GM21723 (cell line): ENCODE results near the gene KMT2E.
A peak's percentile ranks its signal among the peaks of the same experiment; 100 is the strongest.
"Not testable (repeated sequence)": the region's sequence is repeated elsewhere in the genome, so short reads cannot be mapped to it uniquely, and the experiment has no call there.

Experiments
- ATAC-seq: cut with Tn5 transposase; IDR thresholded peaks from one replicate; pipeline ENCODE4 v1.9.1; 2021; ENCODE audit warnings: mild to moderate bottlenecking, moderate library complexity; ENCODE audit not compliant: unreplicated experiment

KMT2E gene

GRCh38 chr7:105013816-105014692 lies at the start of gene KMT2E:
Gene KMT2E (plus strand): TSS chr7:105014205. CDS start chr7:105040953, 26,748 bp downstream.
- ATAC-seq: peak; percentile 34

- ATAC-seq: no peak
These were observed 49.3 kb upstream of the KMT2E start for GRCh38 chr7:104964626-104965236.

- no peak for ATAC-seq
These were observed 48.0 kb upstream of the KMT2E start for GRCh38 chr7:104966022-104966421.

- ATAC-seq: no peak
These were observed 46.9 kb upstream of the KMT2E start for GRCh38 chr7:104967088-104967487.

- ATAC-seq: no peak
These were observed 46.4 kb upstream of the KMT2E start for GRCh38 chr7:104967595-104967994.

GRCh38 chr7:104968648-104969047 lies 45.4 kb upstream of the KMT2E start:
- no peak for ATAC-seq

GRCh38 chr7:104969183-104969582 lies 44.8 kb upstream of the KMT2E start:
- no peak for ATAC-seq

GRCh38 chr7:104971290-104972071 lies 42.5 kb upstream of the KMT2E start:
- ATAC-seq: no peak

- ATAC-seq: no peak
These were observed 41.5 kb upstream of the KMT2E start for GRCh38 chr7:104972500-104972899.

GRCh38 chr7:104973227-104973626 lies 40.8 kb upstream of the KMT2E start:
- ATAC-seq: no peak

- no peak for ATAC-seq
These were observed 40.0 kb upstream of the KMT2E start for GRCh38 chr7:104973909-104974415.

- not testable (repeated sequence) for ATAC-seq
These were observed 38.5 kb upstream of the KMT2E start for GRCh38 chr7:104975553-104975952.

GRCh38 chr7:104976966-104977636 lies 36.9 kb upstream of the KMT2E start:
- ATAC-seq: no peak

GRCh38 chr7:104978460-104978859 lies 35.5 kb upstream of the KMT2E start:
- ATAC-seq: no peak

GRCh38 chr7:104979167-104979841 lies 34.7 kb upstream of the KMT2E start:
- no peak for ATAC-seq

GRCh38 chr7:104980440-104980839 lies 33.6 kb upstream of the KMT2E start:
- no peak for ATAC-seq

- ATAC-seq: no peak
These were observed 32.9 kb upstream of the KMT2E start for GRCh38 chr7:104980841-104981671.

- no peak for ATAC-seq
These were observed 32.4 kb upstream of the KMT2E start for GRCh38 chr7:104981672-104982037.

- no peak for ATAC-seq
These were observed 31.5 kb upstream of the KMT2E start for GRCh38 chr7:104982308-104983075.
